GM12801 (cell line): ENCODE results near the gene GPR33.

ENCODE experiments used
- TF ChIP-seq, protein P1 (sequence below): IDR thresholded peaks from one replicate; pipeline ENCODE4 v1.5.1; 2011; ENCODE audit warnings: control low read depth; ENCODE audit not compliant: insufficient read length; ENCODE audit errors: extremely low read depth

Gene GPR33, protein sequence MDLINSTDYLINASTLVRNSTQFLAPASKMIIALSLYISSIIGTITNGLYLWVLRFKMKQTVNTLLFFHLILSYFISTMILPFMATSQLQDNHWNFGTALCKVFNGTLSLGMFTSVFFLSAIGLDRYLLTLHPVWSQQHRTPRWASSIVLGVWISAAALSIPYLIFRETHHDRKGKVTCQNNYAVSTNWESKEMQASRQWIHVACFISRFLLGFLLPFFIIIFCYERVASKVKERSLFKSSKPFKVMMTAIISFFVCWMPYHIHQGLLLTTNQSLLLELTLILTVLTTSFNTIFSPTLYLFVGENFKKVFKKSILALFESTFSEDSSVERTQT

DNA sequence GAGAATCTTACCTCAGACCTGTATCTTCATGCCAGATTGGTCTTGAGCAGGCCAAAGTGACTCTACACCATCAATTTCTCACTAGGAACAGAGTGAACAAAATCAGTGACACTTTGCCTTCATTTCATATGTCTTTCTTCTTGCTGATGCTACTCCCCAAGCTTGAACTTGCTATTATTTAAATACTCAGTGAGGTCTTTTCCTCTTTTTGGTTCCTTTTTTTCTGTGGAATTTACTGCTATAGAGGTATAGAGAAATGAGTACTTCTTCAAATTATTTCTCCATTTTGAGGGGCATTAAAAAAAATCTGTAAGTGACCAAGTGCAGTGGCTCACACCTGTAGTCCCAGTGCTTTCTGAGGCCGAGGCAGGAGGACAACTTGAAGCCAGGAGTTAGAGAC lies at the start of gene GPR33:
Gene GPR33, minus strand, starts transcription at position 154 of the 400 bp plus-strand sequence. CDS start 4,074 bp downstream, outside the sequence.
- TF ChIP-seq, protein P1, sequence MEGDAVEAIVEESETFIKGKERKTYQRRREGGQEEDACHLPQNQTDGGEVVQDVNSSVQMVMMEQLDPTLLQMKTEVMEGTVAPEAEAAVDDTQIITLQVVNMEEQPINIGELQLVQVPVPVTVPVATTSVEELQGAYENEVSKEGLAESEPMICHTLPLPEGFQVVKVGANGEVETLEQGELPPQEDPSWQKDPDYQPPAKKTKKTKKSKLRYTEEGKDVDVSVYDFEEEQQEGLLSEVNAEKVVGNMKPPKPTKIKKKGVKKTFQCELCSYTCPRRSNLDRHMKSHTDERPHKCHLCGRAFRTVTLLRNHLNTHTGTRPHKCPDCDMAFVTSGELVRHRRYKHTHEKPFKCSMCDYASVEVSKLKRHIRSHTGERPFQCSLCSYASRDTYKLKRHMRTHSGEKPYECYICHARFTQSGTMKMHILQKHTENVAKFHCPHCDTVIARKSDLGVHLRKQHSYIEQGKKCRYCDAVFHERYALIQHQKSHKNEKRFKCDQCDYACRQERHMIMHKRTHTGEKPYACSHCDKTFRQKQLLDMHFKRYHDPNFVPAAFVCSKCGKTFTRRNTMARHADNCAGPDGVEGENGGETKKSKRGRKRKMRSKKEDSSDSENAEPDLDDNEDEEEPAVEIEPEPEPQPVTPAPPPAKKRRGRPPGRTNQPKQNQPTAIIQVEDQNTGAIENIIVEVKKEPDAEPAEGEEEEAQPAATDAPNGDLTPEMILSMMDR, result no peak

DNA sequence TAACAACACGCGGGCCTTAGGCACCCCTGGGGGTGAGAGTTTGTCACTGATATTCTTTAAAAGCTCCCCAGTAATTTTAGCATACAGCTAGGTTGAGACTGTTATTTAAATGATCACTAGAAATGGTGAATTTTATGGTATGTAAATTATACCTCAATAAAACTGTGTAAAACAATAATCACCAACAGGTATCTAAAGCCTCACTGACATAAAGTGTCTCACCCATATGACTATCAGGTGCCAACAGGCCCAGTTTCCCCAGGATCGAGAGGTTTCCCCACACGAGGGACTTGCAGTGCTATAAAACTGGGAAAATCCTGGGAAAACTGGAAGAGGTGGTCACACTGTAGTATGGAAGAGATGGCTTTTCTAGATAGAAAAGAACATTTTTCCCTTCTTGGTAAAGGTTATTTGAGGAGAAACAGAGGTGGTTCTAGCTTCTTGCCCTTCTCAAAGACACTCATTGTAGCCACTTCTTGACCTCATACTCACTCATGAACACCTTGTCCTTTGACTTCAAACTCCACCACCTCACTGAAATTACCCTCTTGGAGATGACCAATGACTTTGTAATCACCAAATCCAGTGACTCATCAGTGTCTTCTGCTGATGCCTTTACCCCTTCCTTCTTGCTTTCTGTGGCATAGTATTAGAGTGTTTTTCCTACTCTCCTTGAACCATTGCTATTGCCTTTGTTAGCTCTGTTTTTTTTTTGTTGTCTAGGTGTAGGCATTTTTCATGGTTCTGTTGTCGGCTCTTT lies 48.5 kb upstream of the GPR33 start:
- TF ChIP-seq, protein P1, result no peak

DNA sequence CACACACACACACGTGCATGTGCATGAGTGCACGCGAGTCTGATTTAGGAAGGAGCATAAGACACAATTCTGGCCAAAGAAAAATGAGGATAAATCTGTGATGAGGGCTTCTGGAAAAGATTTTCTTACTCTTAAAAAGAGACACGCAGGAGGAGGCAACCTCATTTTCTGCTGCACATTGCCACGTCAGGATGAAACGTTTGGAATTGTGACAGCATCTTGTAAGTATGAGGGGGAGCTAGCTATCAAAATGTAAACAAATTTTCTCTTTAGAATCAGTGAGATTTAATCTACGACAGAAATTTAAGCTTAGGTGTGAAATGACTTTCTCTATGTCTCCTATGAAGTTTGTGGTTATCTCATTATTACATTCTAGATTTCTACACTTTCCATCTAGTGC lies 42.3 kb upstream of the GPR33 start:
- TF ChIP-seq, protein P1, result no peak

DNA sequence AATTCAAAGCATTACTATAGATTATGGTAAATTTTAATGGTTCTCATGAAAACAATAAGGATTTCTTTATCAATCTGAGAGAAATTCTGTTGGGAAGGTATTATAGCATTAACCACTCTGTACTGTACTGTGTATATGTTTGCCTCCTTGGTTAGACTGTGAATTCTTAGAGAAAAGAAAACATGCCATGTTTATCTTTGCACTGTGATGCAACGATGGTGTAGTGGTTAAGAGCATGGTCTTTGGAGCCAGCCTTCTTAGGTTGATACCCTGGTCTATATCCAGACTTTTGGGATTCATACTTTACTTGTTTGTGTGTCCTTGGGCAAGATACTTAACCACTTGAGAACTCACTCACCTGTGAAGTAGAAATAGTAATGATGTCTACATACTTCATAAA lies 41.2 kb upstream of the GPR33 start:
- TF ChIP-seq, protein P1, result no peak

DNA sequence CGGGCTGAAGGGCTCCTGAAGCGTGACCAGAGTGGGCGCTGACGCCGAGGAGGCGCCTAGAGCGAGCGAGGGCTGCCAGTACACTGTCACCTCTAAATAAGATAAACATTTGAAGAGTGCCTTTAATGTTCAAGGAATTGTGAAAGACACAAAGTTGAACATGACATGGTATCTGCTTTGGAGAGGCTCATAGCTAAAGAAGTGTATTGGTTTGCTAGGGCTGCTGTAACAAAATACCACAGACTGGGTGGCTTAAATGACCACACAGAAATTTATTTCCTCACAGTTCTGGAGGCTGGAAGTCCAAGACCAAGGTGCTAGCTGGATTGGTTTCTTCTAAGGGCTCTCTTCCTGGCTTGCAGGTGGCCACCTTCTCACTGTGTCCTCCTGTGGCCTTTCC lies 39.7 kb upstream of the GPR33 start:
- TF ChIP-seq, protein P1, result no peak

DNA sequence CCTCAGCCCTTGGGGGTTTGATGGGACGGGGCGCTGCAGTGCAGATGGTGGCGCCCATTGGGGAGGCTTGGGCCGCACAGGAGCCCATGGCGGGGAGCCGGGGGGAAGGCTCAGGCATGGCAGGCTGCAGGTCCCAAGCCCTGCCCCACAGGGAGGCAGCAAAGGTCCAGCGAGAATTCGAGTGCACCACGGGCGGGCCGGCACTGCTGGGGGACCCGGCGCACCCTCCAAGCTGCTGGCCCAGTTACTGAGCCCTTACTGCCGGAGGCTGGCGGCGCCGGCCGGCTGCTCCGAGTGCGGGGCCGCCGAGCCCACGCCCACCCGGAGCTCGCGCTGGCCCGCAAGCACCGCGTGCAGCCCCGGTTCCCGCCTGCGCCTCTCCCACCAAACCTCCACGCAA lies 39.2 kb upstream of the GPR33 start:
- TF ChIP-seq, protein P1, result no peak

DNA sequence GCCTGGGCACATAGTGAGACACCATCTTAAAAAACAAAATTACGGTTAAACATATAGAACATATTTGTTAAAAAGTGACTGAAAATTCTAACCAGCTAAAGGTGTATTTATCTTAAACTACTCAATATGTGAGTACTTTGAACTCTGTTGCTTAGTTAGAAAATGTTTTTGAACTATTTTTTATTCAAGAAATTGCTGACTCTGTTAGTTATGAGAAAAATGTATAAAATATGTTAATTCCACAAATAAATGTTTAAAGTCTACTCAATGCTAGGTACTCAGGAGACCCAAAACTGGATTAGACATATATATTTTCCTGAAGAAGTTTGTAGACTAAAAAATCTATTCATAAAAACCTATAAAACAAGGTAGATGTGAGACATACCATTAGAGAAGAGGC lies 23.0 kb upstream of the GPR33 start:
- TF ChIP-seq, protein P1, result no peak
